ENCODE results near the gene ARHGEF7. TPM values are rescaled to one million over a fixed set of nuclear protein-coding genes. Genes with fewer than 3 reads are reported as not detected.

Gene ARHGEF7
- total and polyA plus RNA-seq, 8 donors, result 11.6 to 126 (median 49.7) TPM

- no peak for DNase-seq
- Histone ChIP-seq H3K27me3 (no peaks in the 10 kb centered on the region), H3K27ac (no peak overlapping the region), H3K4me1 (no peaks in the 10 kb centered on the region), H3K4me3 (no peak overlapping the region), H3K9me3 (peaks cover 0 to 5% (median 0%) of the 10 kb centered on the region in 4 donors), H3K36me3 (no peaks in the 10 kb centered on the region)
- intact Hi-C loops (cut with DNase I; ENCODE audit: low total_unique reads), result no loop called here
- WGBS, 5 donors, result 73 to 97% (median 86%) methylated on average over 3 to 5 of the region's 5 CpGs
- TF ChIP-seq POLR2AphosphoS5 (IDR thresholded peaks at IDR 0.05) (no peak), POLR2A (IDR thresholded peaks at IDR 0.05) (no peak), CTCF (IDR thresholded peaks at IDR 0.05) (no peak), EP300 (IDR thresholded peaks at IDR 0.05) (no peak)
Observed at GRCh38 chr13:111335298-111335697, 220.2 kb downstream of the ARHGEF7 start.

- Histone ChIP-seq H3K27ac (no peak overlapping the region), H3K9me3 (peaks cover 0 to 5% (median 0%) of the 10 kb centered on the region in 4 donors), H3K36me3 (no peaks in the 10 kb centered on the region), H3K4me3 (no peak overlapping the region), H3K4me1 (no peaks in the 10 kb centered on the region), H3K27me3 (no peaks in the 10 kb centered on the region)
- TF ChIP-seq POLR2A (IDR thresholded peaks at IDR 0.05) (no peak), CTCF (IDR thresholded peaks at IDR 0.05) (no peak), POLR2AphosphoS5 (IDR thresholded peaks at IDR 0.05) (no peak)
- intact Hi-C loops (cut with DNase I; ENCODE audit: low total_unique reads), result no loop called here
- 87 to 91% (median 90%) methylated on average over 9 of the region's 9 CpGs for WGBS, 5 donors
- no peak for DNase-seq
Observed at GRCh38 chr13:111336666-111337065, 221.6 kb downstream of the ARHGEF7 start.

GRCh38 chr13:111337206-111337605 is 222.1 kb downstream of the ARHGEF7 start:
- Histone ChIP-seq H3K27me3 (no peaks in the 10 kb centered on the region), H3K9me3 (peaks cover 0 to 5% (median 0%) of the 10 kb centered on the region in 4 donors), H3K4me3 (no peak overlapping the region), H3K27ac (no peak overlapping the region), H3K36me3 (no peaks in the 10 kb centered on the region), H3K4me1 (no peaks in the 10 kb centered on the region)
- WGBS, 5 donors, result 79 to 86% (median 85%) methylated on average over 4 of the region's 4 CpGs
- intact Hi-C loops (cut with DNase I; ENCODE audit: low total_unique reads), result no loop called here
- TF ChIP-seq EP300 (IDR thresholded peaks at IDR 0.05) (no peak), CTCF (IDR thresholded peaks at IDR 0.05) (no peak), POLR2AphosphoS5 (IDR thresholded peaks at IDR 0.05) (no peak), POLR2A (IDR thresholded peaks at IDR 0.05) (no peak)
- no peak for DNase-seq

DNA sequence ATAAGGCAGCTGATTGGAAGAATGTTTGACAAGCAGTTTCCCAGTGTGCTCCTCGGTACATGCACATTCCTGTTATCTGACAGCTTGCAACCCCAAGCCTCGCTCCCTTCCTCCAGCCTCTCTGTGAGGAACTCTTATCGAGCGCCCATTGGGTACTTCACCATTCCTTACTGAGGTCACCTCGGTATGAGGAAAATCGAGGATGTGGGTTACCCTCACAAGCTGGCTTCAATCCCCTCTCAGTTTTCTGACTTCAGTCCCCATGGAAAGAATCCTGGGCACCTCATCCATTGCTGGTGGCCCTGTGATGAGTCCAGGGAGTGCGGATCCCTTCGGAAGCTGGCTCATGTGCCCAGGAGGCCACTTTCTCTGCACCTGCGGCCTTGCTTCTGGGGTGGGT is 222.6 kb downstream of the ARHGEF7 start:
- no peak overlapping the region for H3K27ac ChIP-seq
- intact Hi-C loops (cut with DNase I; ENCODE audit: low total_unique reads), result no loop called here
- no peaks in the 10 kb centered on the region for H3K27me3 ChIP-seq
- no peak for DNase-seq
- no peak overlapping the region for H3K4me3 ChIP-seq
- peaks cover 0 to 5% (median 0%) of the 10 kb centered on the region in 4 donors for H3K9me3 ChIP-seq
- no peaks in the 10 kb centered on the region for H3K36me3 ChIP-seq
- WGBS, 5 donors, result 79 to 94% (median 84%) methylated on average over 9 of the region's 9 CpGs
- no peak for TF ChIP-seq POLR2AphosphoS5 (IDR thresholded peaks at IDR 0.05)
- TF ChIP-seq EP300 (IDR thresholded peaks at IDR 0.05), result no peak
- TF ChIP-seq CTCF (IDR thresholded peaks at IDR 0.05), result no peak
- no peak for TF ChIP-seq POLR2A (IDR thresholded peaks at IDR 0.05)
- no peaks in the 10 kb centered on the region for H3K4me1 ChIP-seq

Data from stomach (tissue), 9 donors.